Neuronal stem cell (in vitro differentiated cells): ENCODE results near the gene AHCYL2.
"Not testable (repeated sequence)": the region's sequence is repeated elsewhere in the genome, so short reads cannot be mapped to it uniquely, and the experiment has no call there.

Source experiments
- DNase-seq: peaks from one replicate; pipeline ENCODE4 v3.0.0-alpha.2; 2013; ENCODE audit warnings: low spot score
- H2AFZ ChIP-seq: one replicate; pipeline ENCODE4 v1.6.1; 2013; ENCODE audit warnings: mild to moderate bottlenecking, low read length, inconsistent platforms
- H2AK5ac ChIP-seq: 2 replicates; pipeline ENCODE4 v1.6.1; 2013; ENCODE audit warnings: low read depth, mild to moderate bottlenecking, inconsistent platforms, low read length, moderate library complexity, mixed read lengths
- H2BK120ac ChIP-seq: 2 replicates; pipeline ENCODE4 v1.6.1; 2013; ENCODE audit warnings: low read depth, mild to moderate bottlenecking, inconsistent platforms, low read length, moderate library complexity, mixed read lengths
- H2BK12ac ChIP-seq: one replicate; pipeline ENCODE4 v1.6.1; 2013; ENCODE audit warnings: low read length, inconsistent platforms
- H2BK15ac ChIP-seq: 2 replicates; pipeline ENCODE4 v1.6.1; 2013; ENCODE audit warnings: mild to moderate bottlenecking, low read length, inconsistent platforms, mixed read lengths
- H2BK5ac ChIP-seq: one replicate; pipeline ENCODE4 v1.6.1; 2013; ENCODE audit warnings: inconsistent platforms, mild to moderate bottlenecking, low read length, moderate library complexity
- H3K14ac ChIP-seq: one replicate; pipeline ENCODE4 v1.6.1; 2013; ENCODE audit warnings: low read length, inconsistent platforms
- H3K18ac ChIP-seq: 2 replicates; pipeline ENCODE4 v1.6.1; 2013; ENCODE audit warnings: low read length, inconsistent platforms
- H3K23ac ChIP-seq: 2 replicates; pipeline ENCODE4 v1.6.1; 2013; ENCODE audit warnings: low read depth, mild to moderate bottlenecking, mixed read lengths, low read length, inconsistent platforms; ENCODE audit not compliant: poor library complexity
- H3K27ac ChIP-seq: replicated peaks from 3 replicates; pipeline ENCODE4 v1.5.1; 2013; ENCODE audit warnings: low read length, inconsistent platforms
- H3K27me3 ChIP-seq, 3 experiments: 2 replicates each; pipeline ENCODE4 v1.6.1; 2013; ENCODE audit warnings: low read length in 3 of 3, mild to moderate bottlenecking in 2 of 3, inconsistent platforms in 1 of 3, low read depth in 1 of 3, mixed read lengths in 1 of 3, moderate library complexity in 1 of 3; ENCODE audit not compliant: control insufficient read depth in 3 of 3, insufficient read depth in 3 of 3
- H3K36me3 ChIP-seq, 2 donors: replicated peaks in 1 of 2; 2 replicates each; pipeline ENCODE4 v1.6.1; 2013; ENCODE audit warnings: low read length in 2 of 2; ENCODE audit not compliant: control insufficient read depth in 2 of 2, insufficient read depth in 2 of 2
- H3K4ac ChIP-seq: 2 replicates; pipeline ENCODE4 v1.6.1; 2013; ENCODE audit warnings: inconsistent platforms, mild to moderate bottlenecking, low read length, moderate library complexity
- H3K4me1 ChIP-seq, 2 donors: 1 replicate in 1 of 2; 2 replicates in 1 of 2; pipeline ENCODE4 v1.6.1; 2013; ENCODE audit warnings: low read length in 2 of 2, low read depth in 1 of 2; ENCODE audit not compliant: control insufficient read depth in 2 of 2, insufficient read depth in 1 of 2
- H3K4me2 ChIP-seq: one replicate; pipeline ENCODE4 v1.6.1; 2013; ENCODE audit warnings: mild to moderate bottlenecking, low read length, inconsistent platforms; ENCODE audit not compliant: insufficient read depth, poor library complexity, severe bottlenecking
- H3K4me3 ChIP-seq, 2 donors: 2 replicates each; pipeline ENCODE4 v1.5.1; 2013; ENCODE audit warnings: low read length in 2 of 2, mild to moderate bottlenecking in 2 of 2, inconsistent platforms in 1 of 2, moderate library complexity in 1 of 2
- H3K79me1 ChIP-seq: one replicate; pipeline ENCODE4 v1.6.1; 2013; ENCODE audit warnings: low read depth, mild to moderate bottlenecking, inconsistent platforms, low read length, moderate library complexity
- H3K9ac ChIP-seq: one replicate; pipeline ENCODE4 v1.6.1; 2013; ENCODE audit warnings: mild to moderate bottlenecking, low read depth, low read length, inconsistent platforms; ENCODE audit not compliant: poor library complexity
- H3K9me3 ChIP-seq, 2 donors: replicated peaks in 1 of 2; 2 replicates each; pipeline versions ENCODE3 to v1.6.1; 2013; ENCODE audit warnings: low read length in 2 of 2, mild to moderate bottlenecking in 2 of 2, inconsistent platforms in 1 of 2, low read depth in 1 of 2, mixed read lengths in 1 of 2, moderate library complexity in 1 of 2; ENCODE audit not compliant: control insufficient read depth in 2 of 2, insufficient read depth in 1 of 2
- H4K8ac ChIP-seq: one replicate; pipeline ENCODE4 v1.6.1; 2013; ENCODE audit warnings: low read depth, mild to moderate bottlenecking, inconsistent platforms, low read length, moderate library complexity
- H4K91ac ChIP-seq: one replicate; pipeline ENCODE4 v1.6.1; 2013; ENCODE audit warnings: low read length, low read depth, mild to moderate bottlenecking, inconsistent platforms; ENCODE audit not compliant: poor library complexity
- WGBS, 2 donors: extraction: QIAGEN DNeasy Blood & Tissue Kit; methylation state at CpG; one replicate each; pipeline ENCODE4 v1.1.7; 2013; ENCODE audit warnings: missing lambda C conversion rate in 2 of 2, mixed read lengths in 1 of 2; ENCODE audit not compliant: insufficient read length in 2 of 2, insufficient replicate concordance in 1 of 2; ENCODE audit errors: extremely low coverage in 2 of 2; 5-methylcytosine and 5-hydroxymethylcytosine counted together

Gene AHCYL2

DNA sequence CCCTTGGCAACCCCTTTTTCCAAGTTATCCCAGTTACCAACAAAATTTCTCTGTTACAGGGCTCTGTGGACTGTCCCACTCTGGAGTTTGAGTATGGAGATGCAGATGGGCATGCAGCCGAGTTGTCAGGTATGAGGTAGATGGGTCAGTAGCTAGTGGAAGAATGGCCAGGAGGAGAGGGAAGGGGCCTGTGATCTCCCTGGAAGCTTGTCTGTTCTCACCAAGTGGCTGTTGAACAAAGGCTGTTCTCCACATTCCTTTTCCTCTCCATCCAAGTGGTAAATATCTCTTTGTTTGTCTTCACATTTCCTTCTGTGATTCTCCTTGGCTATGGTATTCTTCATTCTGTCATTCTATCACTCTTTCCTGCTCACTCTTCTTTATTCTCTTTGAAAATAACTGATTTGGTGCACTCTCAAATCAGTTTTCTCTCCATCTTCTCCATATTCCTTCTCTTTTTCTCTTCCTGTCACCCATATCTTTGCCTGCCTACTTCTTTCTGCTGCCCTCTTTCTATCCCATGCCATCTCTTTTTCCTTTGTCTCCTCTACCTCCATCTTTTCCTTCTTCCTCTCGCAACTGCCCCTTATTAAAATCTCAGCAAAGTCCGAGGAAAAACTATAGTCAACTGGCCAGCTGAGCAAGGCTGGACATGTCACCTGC is 215.3 kb downstream of the AHCYL2 start:
- H3K27me3 ChIP-seq: no peaks in the 10 kb centered on the region
- no peak overlapping the region for H4K8ac ChIP-seq
- no peak overlapping the region for H2BK120ac ChIP-seq
- no peak overlapping the region for H3K23ac ChIP-seq
- H2BK15ac ChIP-seq: no peak overlapping the region
- no peak overlapping the region for H3K4me2 ChIP-seq
- H3K9me3 ChIP-seq: no peaks in the 10 kb centered on the region
- H3K27ac ChIP-seq: no peak overlapping the region
- no peak overlapping the region for H3K18ac ChIP-seq
- no CpG with 5 or more reads among the region's 3 CpGs for WGBS, 2 donors
- H3K79me1 ChIP-seq: no peaks in the 10 kb centered on the region
- peaks cover 0 to 7% of the 10 kb centered on the region in 2 donors for H3K4me1 ChIP-seq
- no peak overlapping the region for H4K91ac ChIP-seq
- H3K4me3 ChIP-seq: no peak overlapping the region
- H2AK5ac ChIP-seq: no peak overlapping the region
- no peak overlapping the region for H2BK12ac ChIP-seq
- no peak overlapping the region for H3K14ac ChIP-seq
- H3K36me3 ChIP-seq: peaks cover 0 to 49% of the 10 kb centered on the region in 2 donors
- DNase-seq: peak; percentile 15
- no peak overlapping the region for H2BK5ac ChIP-seq
- no peak overlapping the region for H3K9ac ChIP-seq
- no peak overlapping the region for H2AFZ ChIP-seq
- H3K4ac ChIP-seq: no peak overlapping the region

- H2BK5ac ChIP-seq: no peak overlapping the region
- DNase-seq: no peak
- no peak overlapping the region for H4K91ac ChIP-seq
- H2BK12ac ChIP-seq: no peak overlapping the region
- no peak overlapping the region for H2AFZ ChIP-seq
- no peak overlapping the region for H2BK120ac ChIP-seq
- H3K23ac ChIP-seq: no peak overlapping the region
- H3K36me3 ChIP-seq: peaks cover 6 to 77% of the 10 kb centered on the region in 2 donors
- no peak overlapping the region for H2BK15ac ChIP-seq
- no CpG with 5 or more reads among the region's 2 CpGs for WGBS, 2 donors
- H3K9ac ChIP-seq: no peak overlapping the region
- peaks cover 2 to 16% of the 10 kb centered on the region in 2 donors for H3K9me3 ChIP-seq
- H3K4me2 ChIP-seq: no peak overlapping the region
- H3K14ac ChIP-seq: no peak overlapping the region
- no peak overlapping the region for H3K4ac ChIP-seq
- H3K27ac ChIP-seq: no peak overlapping the region
- no peak overlapping the region for H4K8ac ChIP-seq
- no peaks in the 10 kb centered on the region for H3K79me1 ChIP-seq
- no peak overlapping the region for H3K18ac ChIP-seq
- H2AK5ac ChIP-seq: no peak overlapping the region
- H3K27me3 ChIP-seq: no peaks in the 10 kb centered on the region
- no peak overlapping the region for H3K4me3 ChIP-seq
- peaks cover 0 to 7% of the 10 kb centered on the region in 2 donors for H3K4me1 ChIP-seq
These were observed 218.8 kb downstream of the AHCYL2 start for GRCh38 chr7:129443612-129444011.

- peaks cover 7 to 85% of the 10 kb centered on the region in 2 donors for H3K36me3 ChIP-seq
- not testable (repeated sequence) for H4K91ac ChIP-seq, H3K23ac ChIP-seq, H3K4me1 ChIP-seq, H3K14ac ChIP-seq, H4K8ac ChIP-seq, H3K4me2 ChIP-seq, DNase-seq, H3K27me3 ChIP-seq, H2BK5ac ChIP-seq, H2AFZ ChIP-seq, H3K9ac ChIP-seq, H2BK120ac ChIP-seq, H2BK12ac ChIP-seq, H3K79me1 ChIP-seq, H3K4ac ChIP-seq, H3K18ac ChIP-seq, H2BK15ac ChIP-seq, H2AK5ac ChIP-seq, H3K27ac ChIP-seq, H3K4me3 ChIP-seq
- WGBS, 2 donors: no CpG with 5 or more reads among the region's 5 CpGs
- H3K9me3 ChIP-seq: peaks cover 2 to 25% of the 10 kb centered on the region in 2 donors
These were observed 219.9 kb downstream of the AHCYL2 start for GRCh38 chr7:129444776-129445175.

GRCh38 chr7:129446925-129447324 is 222.1 kb downstream of the AHCYL2 start:
- peaks cover 2 to 31% of the 10 kb centered on the region in 2 donors for H3K9me3 ChIP-seq
- H2AFZ ChIP-seq, H2BK12ac ChIP-seq, DNase-seq, H3K9ac ChIP-seq, H4K8ac ChIP-seq, H2BK5ac ChIP-seq, H3K4me1 ChIP-seq, H3K18ac ChIP-seq, H3K27me3 ChIP-seq, H3K4me3 ChIP-seq, H3K23ac ChIP-seq, H3K14ac ChIP-seq, H2AK5ac ChIP-seq, H2BK120ac ChIP-seq, H3K79me1 ChIP-seq, H3K27ac ChIP-seq, H3K4ac ChIP-seq, H3K4me2 ChIP-seq, H2BK15ac ChIP-seq, H4K91ac ChIP-seq: not testable (repeated sequence)
- H3K36me3 ChIP-seq: peaks cover 7 to 83% of the 10 kb centered on the region in 2 donors
- no CpG with 5 or more reads among the region's 2 CpGs for WGBS, 2 donors
